PC-9 (cell line): ENCODE measurements around the gene ALG12.

ENCODE experiments used
- CTCF ChIP-seq: fragments of 200-600 bp; sonication (generic); conservative IDR thresholded peaks from 2 replicates; pipeline ENCODE4 v1.6.1; 2017; ENCODE audit warnings: mixed run types, antibody characterized with exemption, mild to moderate bottlenecking, moderate library complexity
- EZH2 ChIP-seq: fragments of 200-600 bp; sonication (generic); IDR thresholded peaks from 2 replicates; pipeline ENCODE4 v1.8.0; 2017; ENCODE audit warnings: antibody characterized with exemption, low read depth

GRCh38 chr22:49953680-49954344 is 35.6 kb upstream of the ALG12 start:
- TF ChIP-seq CTCF (no peak), EZH2 (no peak)
